PFSK-1 (cell line): Measurements from ENCODE around the gene NEDD9.

Experiments used
- FOXP2 ChIP-seq: optimal IDR thresholded peaks from 2 replicates; pipeline ENCODE3; 2011; ENCODE audit warnings: borderline replicate concordance, control low read depth, inconsistent platforms; ENCODE audit not compliant: insufficient read depth; ENCODE audit errors: extremely low read length, extremely low read depth
- POLR2AphosphoS5 ChIP-seq: IDR thresholded peaks from 2 replicates; pipeline ENCODE4 v1.6.1; 2012; ENCODE audit warnings: low read depth, mild to moderate bottlenecking, control low read depth, low read length, moderate library complexity
- SIN3A ChIP-seq: IDR thresholded peaks from 2 replicates; pipeline ENCODE4 v1.6.1; 2012; ENCODE audit warnings: mild to moderate bottlenecking, low read length, moderate library complexity, borderline replicate concordance; ENCODE audit not compliant: insufficient read depth
- TAF1 ChIP-seq: IDR thresholded peaks from 2 replicates; pipeline ENCODE4 v1.6.1; 2012; ENCODE audit warnings: low read length, control low read depth, borderline replicate concordance; ENCODE audit not compliant: insufficient read depth
- TF ChIP-seq, protein P1 (sequence below), 2 experiments: IDR thresholded peaks; 2 replicates each; pipeline versions ENCODE4 v1.6.1 to v1.8.0; 2011 to 2012; ENCODE audit warnings: low read depth in 2 of 2, low read length in 2 of 2, control low read depth in 1 of 2, inconsistent platforms in 1 of 2, mild to moderate bottlenecking in 1 of 2, moderate library complexity in 1 of 2; ENCODE audit not compliant: insufficient read depth in 1 of 2

The NEDD9 gene

DNA sequence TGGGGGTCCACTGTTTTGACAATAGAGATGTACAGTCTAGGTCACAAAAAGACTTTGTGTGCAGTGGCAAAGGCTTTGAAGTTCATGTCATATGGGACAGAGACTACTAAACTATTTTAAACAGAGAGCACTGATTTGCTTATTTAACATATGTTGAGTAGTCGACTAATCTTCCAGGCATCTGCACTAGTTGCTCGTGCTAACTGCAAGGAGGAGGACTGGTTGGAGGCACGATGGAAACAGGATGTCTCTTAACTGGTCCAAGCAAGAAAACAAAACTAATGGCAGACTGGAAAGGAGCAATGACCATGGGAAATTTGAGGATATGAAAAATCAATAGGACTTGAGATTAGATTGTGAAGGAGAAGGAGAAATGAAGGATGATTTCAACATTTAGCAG lies 92.4 kb downstream of the NEDD9 start:
- TF ChIP-seq SIN3A, result no peak
- no peak for TF ChIP-seq TAF1
- TF ChIP-seq FOXP2, result no peak
- TF ChIP-seq, protein P1, sequence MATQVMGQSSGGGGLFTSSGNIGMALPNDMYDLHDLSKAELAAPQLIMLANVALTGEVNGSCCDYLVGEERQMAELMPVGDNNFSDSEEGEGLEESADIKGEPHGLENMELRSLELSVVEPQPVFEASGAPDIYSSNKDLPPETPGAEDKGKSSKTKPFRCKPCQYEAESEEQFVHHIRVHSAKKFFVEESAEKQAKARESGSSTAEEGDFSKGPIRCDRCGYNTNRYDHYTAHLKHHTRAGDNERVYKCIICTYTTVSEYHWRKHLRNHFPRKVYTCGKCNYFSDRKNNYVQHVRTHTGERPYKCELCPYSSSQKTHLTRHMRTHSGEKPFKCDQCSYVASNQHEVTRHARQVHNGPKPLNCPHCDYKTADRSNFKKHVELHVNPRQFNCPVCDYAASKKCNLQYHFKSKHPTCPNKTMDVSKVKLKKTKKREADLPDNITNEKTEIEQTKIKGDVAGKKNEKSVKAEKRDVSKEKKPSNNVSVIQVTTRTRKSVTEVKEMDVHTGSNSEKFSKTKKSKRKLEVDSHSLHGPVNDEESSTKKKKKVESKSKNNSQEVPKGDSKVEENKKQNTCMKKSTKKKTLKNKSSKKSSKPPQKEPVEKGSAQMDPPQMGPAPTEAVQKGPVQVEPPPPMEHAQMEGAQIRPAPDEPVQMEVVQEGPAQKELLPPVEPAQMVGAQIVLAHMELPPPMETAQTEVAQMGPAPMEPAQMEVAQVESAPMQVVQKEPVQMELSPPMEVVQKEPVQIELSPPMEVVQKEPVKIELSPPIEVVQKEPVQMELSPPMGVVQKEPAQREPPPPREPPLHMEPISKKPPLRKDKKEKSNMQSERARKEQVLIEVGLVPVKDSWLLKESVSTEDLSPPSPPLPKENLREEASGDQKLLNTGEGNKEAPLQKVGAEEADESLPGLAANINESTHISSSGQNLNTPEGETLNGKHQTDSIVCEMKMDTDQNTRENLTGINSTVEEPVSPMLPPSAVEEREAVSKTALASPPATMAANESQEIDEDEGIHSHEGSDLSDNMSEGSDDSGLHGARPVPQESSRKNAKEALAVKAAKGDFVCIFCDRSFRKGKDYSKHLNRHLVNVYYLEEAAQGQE (IDR thresholded peaks at IDR 0.05; ENCODE audit: insufficient read depth in 1 of 2, low read depth in 2 of 2, low read length in 2 of 2), result no peak
- no peak for TF ChIP-seq POLR2AphosphoS5

DNA sequence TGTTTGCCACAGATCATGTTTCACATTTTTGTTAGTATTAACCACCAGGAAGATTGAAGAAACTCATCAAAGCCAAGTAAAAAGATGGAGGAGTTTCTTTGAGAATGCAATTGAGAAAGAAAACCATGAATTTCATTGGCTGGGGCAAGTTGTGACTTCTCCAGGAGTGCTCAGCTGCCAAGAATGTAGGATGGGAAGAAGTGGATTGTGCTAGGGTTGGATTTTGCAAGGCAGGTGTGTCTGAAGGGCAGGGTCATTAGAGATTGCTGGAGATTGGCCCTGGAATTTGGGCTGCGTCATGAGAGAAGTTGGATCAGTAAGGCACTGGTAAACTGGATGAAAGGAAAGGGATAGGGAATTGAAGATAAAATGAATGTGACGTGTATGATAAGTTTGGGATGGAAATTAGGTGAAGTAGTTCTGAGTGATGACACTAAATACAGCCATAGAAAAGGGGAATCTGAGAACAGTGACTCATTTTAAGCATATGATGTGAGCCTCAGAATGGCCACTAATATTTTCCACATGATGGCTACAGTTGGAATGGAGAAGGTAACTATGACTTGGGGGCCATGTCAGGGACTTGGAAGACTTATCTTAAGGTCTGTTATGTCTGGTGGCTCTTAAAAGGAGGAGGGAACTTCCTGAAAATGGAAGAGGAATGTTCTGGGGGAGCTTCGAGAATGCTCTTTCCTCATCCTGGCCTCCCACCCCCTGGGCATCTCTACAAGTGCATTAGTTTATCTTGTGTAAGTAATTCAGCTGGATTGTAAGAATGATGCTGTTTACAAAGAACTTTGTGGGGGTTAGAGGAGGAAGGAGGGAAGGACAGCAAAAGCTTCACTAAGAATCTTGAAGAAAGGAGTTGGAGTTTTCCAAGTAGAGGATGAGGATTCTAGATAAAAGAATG lies 93.2 kb downstream of the NEDD9 start:
- TF ChIP-seq SIN3A (no peak), TAF1 (no peak), POLR2AphosphoS5 (no peak), FOXP2 (no peak)
- TF ChIP-seq, protein P1 (IDR thresholded peaks at IDR 0.05; ENCODE audit: insufficient read depth in 1 of 2, low read depth in 2 of 2, low read length in 2 of 2), result no peak

DNA sequence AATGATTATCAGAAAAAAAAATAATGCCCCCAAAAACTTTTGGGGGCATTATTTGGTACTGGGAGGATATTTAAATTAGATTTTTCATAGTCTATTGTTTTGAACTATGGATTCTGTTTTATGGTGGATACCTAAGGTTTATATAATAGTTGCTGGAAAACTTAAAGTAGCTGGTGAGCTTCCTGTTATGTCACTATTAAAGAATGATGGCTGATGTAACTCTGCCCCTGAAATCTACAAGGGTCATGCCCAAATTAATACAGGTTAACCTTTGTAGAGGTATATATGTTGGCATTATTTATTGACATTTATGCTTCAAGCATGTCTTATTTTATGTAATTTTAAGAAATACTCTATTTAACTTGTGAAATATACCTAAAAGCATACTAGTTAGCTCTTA lies 95.7 kb downstream of the NEDD9 start:
- no peak for TF ChIP-seq SIN3A
- TF ChIP-seq, protein P1 (IDR thresholded peaks at IDR 0.05; ENCODE audit: insufficient read depth in 1 of 2, low read depth in 2 of 2, low read length in 2 of 2), result no peak
- no peak for TF ChIP-seq TAF1
- no peak for TF ChIP-seq POLR2AphosphoS5
- TF ChIP-seq FOXP2, result no peak
